Heart left ventricle (tissue), 16 donors: Measurements from ENCODE around the gene CEP131. TPM values are rescaled to one million over a fixed set of nuclear protein-coding genes. Genes with fewer than 3 reads are reported as not detected.

Source experiments
- ATAC-seq, 4 donors: fragments of 200-7000 bp; cut with Tn5 transposase; one replicate each; pipeline ENCODE4 v1.9.1; 2020 to 2022; ENCODE audit warnings: moderate library complexity in 4 of 4, mild to moderate bottlenecking in 3 of 4, moderate number of reproducible peaks in 1 of 4
- DNase-seq, 5 donors: peaks; one replicate each; pipeline ENCODE4 v3.0.0-alpha.2; 2020
- H3K27ac ChIP-seq, 12 donors: fragments of 200-600 bp; sonication (generic) in 4 of 12; one replicate each; pipeline versions ENCODE4 v1.5.0 to v1.8.0; 2016 to 2022; ENCODE audit warnings: mild to moderate bottlenecking in 2 of 12
- H3K27me3 ChIP-seq, 9 donors: fragments of 200-600 bp; sonication (generic) in 2 of 9; one replicate each; pipeline versions ENCODE4 v1.5.1 to v1.8.0; 2016 to 2022; ENCODE audit warnings: mild to moderate bottlenecking in 3 of 9
- H3K36me3 ChIP-seq, 9 donors: fragments of 200-600 bp; sonication (generic) in 2 of 9; one replicate each; pipeline versions ENCODE4 v1.5.0 to v1.8.0; 2018 to 2022; ENCODE audit warnings: mild to moderate bottlenecking in 2 of 9
- H3K4me1 ChIP-seq, 12 donors: fragments of 200-600 bp; sonication (generic) in 4 of 12; one replicate each; pipeline versions ENCODE4 v1.5.0 to v1.8.0; 2016 to 2022; ENCODE audit warnings: mild to moderate bottlenecking in 3 of 12
- H3K4me3 ChIP-seq, 12 donors: fragments of 200-600 bp; sonication (generic) in 4 of 12; one replicate each; pipeline versions ENCODE4 v1.5.0 to v1.8.0; 2017 to 2022; ENCODE audit warnings: mild to moderate bottlenecking in 9 of 12, moderate library complexity in 4 of 12
- H3K9me3 ChIP-seq, 12 donors: fragments of 200-600 bp; sonication (generic) in 4 of 12; one replicate each; pipeline versions ENCODE4 v1.5.0 to v1.8.0; 2016 to 2022; ENCODE audit warnings: mild to moderate bottlenecking in 1 of 12
- CTCF ChIP-seq, 12 donors: fragments of 200-600 bp; sonication (generic) in 4 of 12; IDR thresholded peaks; one replicate each; pipeline versions ENCODE4 v1.5.0 to v1.8.0; 2018 to 2022; ENCODE audit warnings: antibody characterized with exemption in 12 of 12, mild to moderate bottlenecking in 5 of 12
- POLR2A ChIP-seq, 2 donors: fragments of 450-650 bp; IDR thresholded peaks; one replicate each; pipeline ENCODE4 v1.6.1; 2017; ENCODE audit warnings: antibody characterized with exemption in 2 of 2, mild to moderate bottlenecking in 2 of 2, moderate library complexity in 2 of 2
- WGBS, 4 donors: extraction: QIAGEN DNeasy Blood & Tissue Kit in 2 of 4; methylation state at CpG; one replicate each; pipeline versions ENCODE4 v1.1.5 to v1.1.7; 2013 to 2018; 5-methylcytosine and 5-hydroxymethylcytosine counted together
- intact Hi-C, 10 donors: fragments of 100-400 bp; cut with DNase I; formaldehyde crosslinking; loops; one replicate each; pipeline versions ENCODE4 v1.11.1 to v1.14.2; 2022
- polyA plus RNA-seq, 2 donors: library from polyadenylated mRNA; stranded (reverse); fragments of 200-250 nt; gene quantifications; one replicate each; pipeline ENCODE4 v1.2.3, GENCODE V29; 2013
- total RNA-seq, 9 donors: library from RNA; depleted of rRNA in 2 of 9; stranded (reverse); fragments of >200 nt in 2 of 9; fragmentation: NEBNext Ultra II Directional in 3 of 9; extraction: Animal tissue kit (Norgen Biotek cat#: 25700) in 3 of 9; gene quantifications; one replicate each; pipeline versions ENCODE4 v1.1.0 to v1.2.4, GENCODE V29; 2016 to 2023
- donor health status: ischemic (EF 13 %, LVEDD 7.1; RV severe dilation, severe dysfunction).
- donor health status: healthy with polysubstance abuse.
- donor health status: DM: no; HTN: yes; CAD: no.
- donor health status: DM: no; HTN: no; CAD: no.
- donor health status: ischemic (EF 25% LVEDD 6.9; RV normal size, moderate dysfunction).
- donor health status: ischemic (EF 25% LVEDD 5.7; RV mildly dilated, moderate dysfunction).
- donor health status: healthy.
- donor health status: DM: yes; HTN: yes; CAD: no.
- donor health status: ischemic (EF 35%, LVEDD 5.7; RV mildly dilated, moderate dysfunction).
- donor health status: nonischemic (EF 11% LVEDD 7.7; RV severe dilation, severe dysfunction).
- donor health status: DM: yes; HTN: yes; CAD: no.
- donor health status: PGD.
- donor health status: ischemic (EF 29% LVEDD 5.4; RV normal size, mild dysfunction).
- donor health status: nonischemic (EF 23%, LVEDD 6.1; RV moderate dilation, normal function).

CEP131 gene
- total and polyA plus RNA-seq, 11 donors = 7.0 to 15.8 (median 8.9) TPM

- Histone ChIP-seq H3K9me3 (no peaks in the 10 kb centered on the region), H3K4me1 (peaks cover 3 to 18% (median 13%) of the 10 kb centered on the region in 12 donors), H3K4me3 (no peak overlapping the region), H3K36me3 (peaks cover 0 to 82% (median 47%) of the 10 kb centered on the region in 9 donors), H3K27ac (no peak overlapping the region), H3K27me3 (no peaks in the 10 kb centered on the region)
- DNase-seq = no peak
- WGBS, 4 donors = 93 to 96% (median 94%) methylated on average over 18 to 23 of the region's 23 CpGs
- intact Hi-C loops = loop anchor here in 3 of 10 donors (5.0 to 10.0 kb wide), 3 partner anchors 33 to 346 kb away; no protein-coding TSS in a partner anchor
- ATAC-seq = no peak
- TF ChIP-seq CTCF (IDR thresholded peaks at IDR 0.05) (no peak), POLR2A (IDR thresholded peaks at IDR 0.05) (no peak)
These were observed 36.4 kb upstream of the CEP131 start for GRCh38 chr17:81259058-81259605.

- no peak for TF ChIP-seq CTCF (IDR thresholded peaks at IDR 0.05)
- TF ChIP-seq POLR2A (IDR thresholded peaks at IDR 0.05) = no peak
- no peak overlapping the region for H3K27ac ChIP-seq
- 80 to 89% (median 89%) methylated on average over 3 to 20 of the region's 20 CpGs for WGBS, 4 donors
- H3K27me3 ChIP-seq = no peaks in the 10 kb centered on the region
- H3K4me1 ChIP-seq = peaks cover 3 to 18% (median 13%) of the 10 kb centered on the region in 12 donors
- intact Hi-C loops = loop anchor here in 3 of 10 donors (5.0 to 10.0 kb wide), 3 partner anchors 34 to 347 kb away; no protein-coding TSS in a partner anchor
- H3K9me3 ChIP-seq = no peaks in the 10 kb centered on the region
- DNase-seq (no peak), ATAC-seq (no peak)
- H3K4me3 ChIP-seq = no peak overlapping the region
- peaks cover 0 to 73% (median 40%) of the 10 kb centered on the region in 9 donors for H3K36me3 ChIP-seq
These were observed 35.5 kb upstream of the CEP131 start for GRCh38 chr17:81258292-81258691.

- no peaks in the 10 kb centered on the region for H3K27me3 ChIP-seq
- intact Hi-C loops = loop anchor here in 3 of 10 donors (5.0 to 10.0 kb wide), 3 partner anchors 35 to 347 kb away; no protein-coding TSS in a partner anchor
- TF ChIP-seq CTCF (IDR thresholded peaks at IDR 0.05) (no peak), POLR2A (IDR thresholded peaks at IDR 0.05) (no peak)
- 95 to 96% (median 95%) methylated on average over 19 of the region's 19 CpGs for WGBS, 4 donors
- H3K4me3 ChIP-seq = no peak overlapping the region
- H3K27ac ChIP-seq = no peak overlapping the region
- DNase-seq (no peak), ATAC-seq (no peak)
- no peaks in the 10 kb centered on the region for H3K9me3 ChIP-seq
- peaks cover 3 to 18% (median 13%) of the 10 kb centered on the region in 12 donors for H3K4me1 ChIP-seq
- peaks cover 0 to 72% (median 40%) of the 10 kb centered on the region in 9 donors for H3K36me3 ChIP-seq
These were observed 34.8 kb upstream of the CEP131 start for GRCh38 chr17:81257533-81257932.

- H3K4me1 ChIP-seq = peaks cover 3 to 18% (median 13%) of the 10 kb centered on the region in 12 donors
- no peaks in the 10 kb centered on the region for H3K9me3 ChIP-seq
- WGBS, 4 donors = 80 to 88% (median 87%) methylated on average over 12 of the region's 12 CpGs
- ATAC-seq (no peak), DNase-seq (no peak)
- H3K27ac ChIP-seq = no peak overlapping the region
- TF ChIP-seq POLR2A (IDR thresholded peaks at IDR 0.05) (no peak), CTCF (IDR thresholded peaks at IDR 0.05) (no peak)
- no peaks in the 10 kb centered on the region for H3K27me3 ChIP-seq
- intact Hi-C loops = loop anchor here in 3 of 10 donors (5.0 to 10.0 kb wide), 3 partner anchors 36 to 348 kb away; no protein-coding TSS in a partner anchor
- H3K4me3 ChIP-seq = no peak overlapping the region
- H3K36me3 ChIP-seq = peaks cover 0 to 72% (median 41%) of the 10 kb centered on the region in 9 donors
These were observed 33.9 kb upstream of the CEP131 start for GRCh38 chr17:81256616-81257015.
